Occipital lobe (tissue), 2 donors: ENCODE results near the gene PRKCD. TPM values are rescaled to one million over a fixed set of nuclear protein-coding genes. Genes with fewer than 3 reads are reported as not detected.

Source experiments
- DNase-seq: peaks from one replicate; lab custom pipeline; 2025; lab: John Stamatoyannopoulos, UW
- total RNA-seq: library from RNA; depleted of rRNA; stranded (reverse); fragments of >200 nt; gene quantifications from one replicate; pipeline ENCODE4 v1.2.3, GENCODE V29; 2014

The PRKCD gene
- total RNA-seq, 1 donor from 2014 or later: 0.94 TPM

DNA sequence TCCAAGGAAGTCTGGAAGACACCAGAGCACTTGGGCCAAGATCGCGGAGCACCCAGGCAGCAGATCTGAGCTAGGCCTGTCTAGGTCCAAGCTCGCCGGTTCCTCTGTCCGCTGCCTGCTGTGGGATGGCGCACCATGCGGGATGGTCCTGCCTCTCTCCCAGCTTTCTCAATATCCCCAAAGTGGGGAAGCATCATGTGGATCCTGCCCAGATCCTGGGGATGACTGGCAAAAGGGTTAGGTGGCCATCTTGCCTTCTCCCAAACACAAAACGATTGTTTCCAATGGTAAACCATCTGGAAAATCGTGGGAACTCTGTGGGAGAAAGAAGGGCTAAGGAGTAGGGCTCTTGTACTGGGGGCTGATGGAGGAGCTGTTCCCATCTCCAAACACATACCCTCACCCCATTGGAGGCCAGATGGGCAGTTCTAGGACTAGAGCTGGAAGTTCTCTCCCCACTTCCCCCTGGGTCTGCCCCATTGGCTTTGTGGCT, 8.9 kb downstream of the PRKCD start:
- no peak for DNase-seq

DNA sequence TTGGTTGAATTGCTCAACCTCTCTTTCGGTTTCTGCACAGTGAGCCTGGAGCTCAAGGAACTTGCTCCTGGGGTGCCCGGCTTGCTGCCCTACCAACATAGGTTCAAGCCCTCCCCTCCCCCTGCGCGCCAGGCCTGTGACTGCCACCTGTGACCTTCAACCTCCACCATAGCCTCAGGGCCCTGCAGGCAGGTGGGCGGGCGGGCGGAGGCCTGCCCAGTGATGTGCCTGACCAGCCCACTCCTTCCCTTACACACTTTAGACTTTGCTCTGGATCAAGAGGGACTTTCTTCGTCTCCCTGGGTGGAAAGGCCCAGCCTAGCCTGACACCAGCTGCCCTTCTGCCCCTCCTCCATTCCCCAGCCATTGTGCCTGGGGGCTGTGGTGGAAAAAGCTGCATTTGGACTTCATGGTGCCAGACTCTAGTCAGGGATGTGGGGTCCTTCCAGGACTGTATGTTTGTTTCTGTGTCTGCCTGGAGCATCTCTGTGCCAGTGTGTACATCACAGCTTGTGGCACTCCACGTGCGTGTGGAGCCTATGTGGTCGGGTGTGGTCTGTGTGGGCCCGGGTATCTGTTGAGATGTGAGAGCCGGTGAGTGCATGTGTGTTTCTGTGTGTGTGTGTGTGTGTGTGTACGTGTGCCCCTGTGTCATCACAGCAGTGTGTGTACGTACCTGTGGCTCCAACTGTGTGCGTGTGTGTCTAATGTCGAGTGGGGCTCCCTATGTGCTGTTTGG, 9.5 kb downstream of the PRKCD start:
- no peak for DNase-seq

DNA sequence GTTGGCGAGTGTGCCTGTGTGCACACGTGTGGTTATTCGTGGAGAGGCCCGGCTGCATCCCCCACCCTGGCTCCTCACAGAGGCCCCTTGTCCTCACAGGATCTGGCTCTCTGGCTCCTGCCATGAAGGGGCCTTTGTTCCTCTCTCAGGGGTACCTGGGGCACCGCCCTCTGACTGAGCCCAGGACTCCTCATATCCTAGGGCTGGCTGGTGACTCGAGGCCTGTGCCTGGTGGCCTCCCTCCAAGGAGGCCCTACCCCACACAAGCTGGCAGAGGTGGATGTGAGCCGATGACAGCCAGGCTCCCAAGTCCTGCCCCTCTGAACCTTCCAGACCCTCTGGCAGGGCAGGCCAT, 10.0 kb downstream of the PRKCD start:
- DNase-seq: no peak

DNA sequence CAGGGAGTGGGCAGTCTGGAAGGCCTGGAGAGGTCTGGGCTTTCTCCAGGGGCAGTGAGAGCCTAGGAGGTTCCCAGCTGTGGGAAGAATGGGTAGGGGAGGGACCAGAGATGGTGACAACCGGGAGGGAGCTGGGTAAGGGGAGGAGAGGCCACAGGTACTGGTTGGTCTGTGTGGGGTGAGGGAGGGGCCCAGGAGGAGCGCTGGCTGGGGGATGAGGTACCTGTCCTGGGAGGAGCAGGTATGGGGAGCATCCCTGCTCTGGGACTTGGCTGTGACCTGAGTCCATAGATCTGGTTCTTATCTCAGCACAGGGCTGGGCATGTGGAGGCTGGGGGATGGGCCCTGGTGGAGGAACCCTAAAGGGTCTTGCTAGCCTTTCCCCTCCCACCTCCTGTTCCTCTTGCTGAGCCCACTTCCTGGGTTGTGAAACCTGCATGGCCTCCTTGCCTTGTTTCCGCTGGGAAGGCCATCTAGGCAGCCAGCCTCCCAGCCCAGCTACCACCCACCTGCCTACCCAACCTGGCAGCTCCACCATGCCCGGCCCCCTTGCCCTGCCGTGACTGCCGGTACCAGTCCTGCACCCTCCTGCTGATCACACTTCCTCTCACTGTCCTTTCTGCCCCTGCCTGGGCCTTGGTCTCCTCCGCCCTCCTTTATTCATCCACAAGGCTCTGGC, 11.0 kb downstream of the PRKCD start:
- DNase-seq: no peak

DNA sequence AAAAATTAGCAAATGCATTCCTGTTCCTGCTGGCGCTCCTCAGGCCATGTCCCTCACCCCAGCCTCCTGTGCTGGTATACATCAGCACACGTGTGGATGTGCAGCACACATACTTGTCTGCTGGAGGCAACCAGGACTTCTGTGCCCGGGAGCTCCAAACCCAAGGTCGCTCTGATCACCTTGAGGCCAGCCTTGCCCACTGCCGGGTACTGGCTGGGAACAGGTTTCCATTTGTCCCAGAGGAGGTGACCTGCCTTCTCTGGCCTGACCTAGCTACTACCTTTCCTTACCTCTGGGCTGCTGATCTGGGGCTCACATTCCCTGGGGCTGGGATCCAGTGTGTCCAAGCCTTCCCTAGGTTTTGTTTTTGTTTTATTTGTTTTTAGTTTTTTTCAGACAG, 12.1 kb downstream of the PRKCD start:
- no peak for DNase-seq

- no peak for DNase-seq
Observed at GRCh38 chr3:53174346-53175250, 13.6 kb downstream of the PRKCD start.

GRCh38 chr3:53175613-53176540, 14.9 kb downstream of the PRKCD start:
- no peak for DNase-seq

DNA sequence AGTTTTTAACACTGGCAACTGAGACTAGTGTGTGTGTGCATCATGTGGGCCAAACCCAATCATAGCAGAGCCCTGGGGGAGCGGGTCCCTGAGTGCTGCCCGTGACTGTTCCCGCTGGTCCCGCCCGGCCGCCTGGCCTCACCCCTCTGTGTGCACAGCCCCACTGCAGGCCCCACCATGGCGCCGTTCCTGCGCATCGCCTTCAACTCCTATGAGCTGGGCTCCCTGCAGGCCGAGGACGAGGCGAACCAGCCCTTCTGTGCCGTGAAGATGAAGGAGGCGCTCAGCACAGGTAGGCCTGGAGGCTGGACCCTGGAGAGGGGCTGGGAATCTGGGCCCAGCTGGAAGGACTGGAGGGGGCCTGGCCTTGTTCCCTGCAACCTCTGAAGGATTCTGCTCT, 17.2 kb downstream of the PRKCD start:
- DNase-seq: no peak

GRCh38 chr3:53179580-53179979, 18.6 kb downstream of the PRKCD start:
- no peak for DNase-seq

- no peak for DNase-seq
Observed at GRCh38 chr3:53180305-53181023, 19.5 kb downstream of the PRKCD start.

DNA sequence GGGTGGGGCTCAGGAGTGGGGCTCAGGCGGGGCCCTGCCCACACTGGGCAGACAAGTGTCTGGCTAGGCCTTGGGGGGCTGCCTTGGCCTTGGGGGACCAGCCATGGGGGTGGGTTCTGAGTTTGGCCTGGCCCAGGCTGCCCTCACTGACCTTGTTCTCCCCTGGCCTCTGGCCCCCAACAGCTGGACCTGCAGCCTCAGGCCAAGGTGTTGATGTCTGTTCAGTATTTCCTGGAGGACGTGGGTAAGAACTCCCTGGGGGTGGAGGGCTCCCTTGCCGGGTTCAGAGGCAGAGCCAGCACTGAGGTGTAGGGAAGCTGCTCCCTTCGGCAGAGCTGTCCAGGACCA, 20.0 kb downstream of the PRKCD start:
- DNase-seq: no peak

- DNase-seq: no peak
Observed at GRCh38 chr3:53181528-53181927, 20.5 kb downstream of the PRKCD start.

GRCh38 chr3:53182764-53183355, 21.9 kb downstream of the PRKCD start:
- DNase-seq: no peak

DNA sequence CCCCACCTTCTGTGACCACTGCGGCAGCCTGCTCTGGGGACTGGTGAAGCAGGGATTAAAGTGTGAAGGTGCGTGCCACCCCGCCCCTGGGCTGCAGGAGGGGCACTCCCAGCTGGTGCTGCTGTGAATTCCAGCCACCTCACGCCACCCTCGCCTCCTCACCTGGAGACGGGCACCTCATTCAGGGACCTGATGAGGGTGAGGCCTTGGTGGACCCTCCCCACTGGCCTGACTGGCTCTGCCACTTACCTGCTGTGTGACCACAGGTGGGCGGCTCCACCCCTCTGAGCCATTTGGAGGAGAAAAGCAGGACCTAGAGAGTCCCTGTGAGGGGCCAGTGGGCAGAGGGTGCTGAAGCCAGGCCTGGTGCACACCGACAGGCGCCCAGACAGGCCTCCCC, 22.5 kb downstream of the PRKCD start:
- DNase-seq: no peak

GRCh38 chr3:53184701-53185100, 23.7 kb downstream of the PRKCD start:
- no peak for DNase-seq

GRCh38 chr3:53185761-53186465, 24.9 kb downstream of the PRKCD start:
- DNase-seq: no peak

- no peak for DNase-seq
Observed at GRCh38 chr3:53186726-53187125, 25.7 kb downstream of the PRKCD start.

DNA sequence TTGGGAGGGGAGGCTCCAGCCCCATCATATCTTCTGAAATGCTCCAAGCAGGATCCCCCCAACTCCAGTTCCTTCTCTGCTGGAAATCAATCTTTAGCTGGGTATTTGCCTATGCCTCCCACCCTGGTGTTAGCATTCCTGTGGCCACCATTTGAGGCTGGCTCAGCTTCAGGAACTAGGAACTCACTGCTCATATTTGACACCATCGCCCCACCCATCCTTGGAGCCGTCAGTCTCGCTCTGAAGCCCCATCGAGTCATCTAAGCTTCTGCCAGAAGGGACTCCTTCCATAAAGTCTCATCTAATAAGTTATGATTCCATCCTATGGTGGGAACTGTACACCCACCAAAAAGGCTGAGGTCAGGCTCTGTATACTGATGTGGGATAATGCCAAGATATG, 26.4 kb downstream of the PRKCD start:
- DNase-seq: no peak

DNA sequence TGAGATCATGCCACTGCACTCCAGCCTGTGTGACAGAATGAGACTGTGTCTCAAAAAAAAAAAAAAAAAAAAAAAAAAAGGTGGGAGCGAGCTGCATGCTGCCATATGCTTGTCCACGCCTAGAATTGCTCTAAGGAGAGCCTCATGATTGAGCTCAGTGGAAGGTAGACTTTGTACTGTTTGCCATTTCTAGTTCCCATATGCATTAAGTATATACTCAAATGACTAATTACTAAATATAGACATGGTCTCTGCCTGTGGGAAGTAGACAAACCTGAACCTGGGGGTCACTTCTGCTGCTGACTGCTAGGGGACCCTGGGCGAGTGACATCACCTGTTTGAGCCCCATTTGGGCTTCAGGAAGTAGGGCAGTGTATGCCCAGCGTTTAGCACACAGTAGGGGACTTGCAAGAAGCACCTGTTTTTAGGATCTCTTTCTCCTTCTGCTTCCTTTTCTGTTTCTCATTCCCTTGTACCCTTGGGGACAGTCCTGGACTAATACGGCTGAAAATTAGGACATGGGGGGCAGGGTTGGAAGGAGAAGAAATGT, 27.2 kb downstream of the PRKCD start:
- DNase-seq: no peak
